PC-9 (cell line): ENCODE data around the gene MRPL58. TPM values are rescaled to one million over a fixed set of nuclear protein-coding genes. Genes with fewer than 3 reads are reported as not detected.

Experiments used
- BruUV-seq: library from RNA; stranded (reverse); fragments of 400-500 nt; replicated peaks from 2 replicates; lab custom pipeline; 2021; lab: Mats Ljungman, UMichigan
- CTCF ChIA-PET: fragments of 300-600 bp; sonication (Branson Sonifier 250); formaldehyde crosslinking; loops from one replicate; lab custom pipeline; 2022; ENCODE audit warnings: antibody characterized with exemption; lab: Charles Lee
- POLR2A ChIA-PET: fragments of 300-600 bp; sonication (Branson Sonifier 250); formaldehyde crosslinking; loops from one replicate; lab custom pipeline; 2022; ENCODE audit warnings: antibody characterized with exemption; ENCODE audit not compliant: unreplicated experiment; lab: Charles Lee
- DNase-seq, 2 experiments: peaks; one replicate each; pipeline versions ENCODE4 v3.0.0 to v3.0.0-alpha.2; 2015 to 2022; ENCODE audit warnings: mixed read lengths in 1 of 2
- H2AFZ ChIP-seq: fragments of 200-600 bp; sonication (generic); 2 replicates; pipeline ENCODE4 v1.8.1; 2017; ENCODE audit warnings: antibody characterized with exemption
- H3F3A ChIP-seq: fragments of 200-600 bp; sonication (generic); 2 replicates; pipeline ENCODE4 v1.8.1; 2017; ENCODE audit warnings: antibody characterized with exemption, mild to moderate bottlenecking, low read depth; ENCODE audit not compliant: insufficient read depth
- H3K27ac ChIP-seq: fragments of 200-600 bp; sonication (generic); 2 replicates; pipeline ENCODE4 v1.6.1; 2016; ENCODE audit warnings: mixed run types
- H3K27me3 ChIP-seq: fragments of 200-600 bp; sonication (generic); 2 replicates; pipeline ENCODE4 v1.6.1; 2016; ENCODE audit warnings: low read depth, mixed run types; ENCODE audit not compliant: insufficient read depth
- H3K36me3 ChIP-seq: fragments of 200-600 bp; sonication (generic); 2 replicates; pipeline ENCODE4 v1.6.1; 2016; ENCODE audit warnings: low read depth, mixed run types
- H3K4me1 ChIP-seq: fragments of 200-600 bp; sonication (generic); replicated peaks from 2 replicates; pipeline ENCODE4 v1.6.1; 2016; ENCODE audit warnings: mixed run types; ENCODE audit not compliant: insufficient read depth
- H3K4me2 ChIP-seq: fragments of 200-600 bp; sonication (generic); 2 replicates; pipeline ENCODE4 v1.6.1; 2017; ENCODE audit warnings: mixed run types
- H3K4me3 ChIP-seq: fragments of 200-600 bp; sonication (generic); 2 replicates; pipeline ENCODE4 v1.6.1; 2016; ENCODE audit warnings: mixed run types
- H3K79me2 ChIP-seq: fragments of 200-600 bp; sonication (generic); 2 replicates; pipeline ENCODE4 v1.6.1; 2017; ENCODE audit warnings: low read depth, mixed run types
- H3K9me2 ChIP-seq: fragments of 200-600 bp; sonication (generic); 2 replicates; pipeline ENCODE4 v1.8.1; 2017; ENCODE audit warnings: mild to moderate bottlenecking; ENCODE audit not compliant: insufficient read depth
- H3K9me3 ChIP-seq: fragments of 200-600 bp; sonication (generic); 2 replicates; pipeline ENCODE4 v1.8.1; 2016; ENCODE audit warnings: low read depth; ENCODE audit not compliant: insufficient read depth
- H4K20me1 ChIP-seq: fragments of 200-600 bp; sonication (generic); 2 replicates; pipeline ENCODE4 v1.8.1; 2017; ENCODE audit not compliant: insufficient read depth
- CTCF ChIP-seq: fragments of 200-600 bp; sonication (generic); conservative IDR thresholded peaks from 2 replicates; pipeline ENCODE4 v1.6.1; 2017; ENCODE audit warnings: mixed run types, antibody characterized with exemption, mild to moderate bottlenecking, moderate library complexity
- EZH2 ChIP-seq: fragments of 200-600 bp; sonication (generic); IDR thresholded peaks from 2 replicates; pipeline ENCODE4 v1.8.0; 2017; ENCODE audit warnings: antibody characterized with exemption, low read depth
- intact Hi-C: fragments of 100-400 bp; cut with micrococcal nuclease; formaldehyde crosslinking; loops from one replicate; pipeline ENCODE4 v1.10.0; 2022; ENCODE audit not compliant: unreplicated experiment
- total RNA-seq: library from RNA; stranded (reverse); gene quantifications from 2 replicates; pipeline ENCODE4 v1.2.3, GENCODE V29; 2021

Gene MRPL58
- total RNA-seq, 1 experiment from 2014 or later: 48.4 TPM

DNA sequence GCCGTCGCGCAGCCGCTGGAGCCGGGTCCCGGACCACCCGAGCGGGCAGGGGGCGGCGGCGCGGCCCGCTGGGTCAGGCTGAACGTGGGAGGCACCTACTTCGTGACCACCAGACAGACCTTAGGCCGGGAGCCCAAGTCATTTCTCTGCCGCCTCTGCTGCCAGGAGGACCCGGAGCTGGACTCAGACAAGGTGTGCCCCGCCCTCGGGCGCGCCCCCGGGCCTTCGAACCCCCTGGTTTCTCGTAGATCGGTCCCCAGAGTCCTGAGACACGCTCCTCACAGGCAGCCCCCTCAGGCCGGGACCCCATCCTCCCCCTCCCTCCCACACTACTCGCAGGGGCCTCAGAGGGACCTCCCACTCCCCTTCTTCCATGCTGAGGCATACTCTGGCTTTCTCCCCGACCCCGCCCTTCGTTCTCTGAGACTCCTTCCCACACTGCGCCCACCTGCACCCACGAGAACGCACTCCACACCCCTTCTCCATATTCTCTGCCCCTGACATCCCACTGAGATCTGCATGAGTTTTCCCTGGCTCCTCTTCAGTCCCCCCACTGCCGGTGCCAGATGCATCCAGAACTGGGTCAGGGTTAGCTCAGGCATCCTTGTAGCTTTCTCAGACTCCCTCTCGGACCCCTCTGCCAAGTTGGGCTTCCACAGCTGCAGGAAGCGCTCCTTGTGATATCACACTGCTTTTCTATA lies 35.1 kb downstream of the MRPL58 start:
- intact Hi-C loops: loop anchor here (2.0 to 5.0 kb wide), 2 partner anchors 49 to 85 kb away; no protein-coding TSS in a partner anchor
- Histone ChIP-seq H4K20me1 (peaks cover 7% of the 10 kb centered on the region; the same call in 1 of the 2 replicates), H3K27me3 (no peaks in the 10 kb centered on the region), H3F3A (peaks cover 26% of the 10 kb centered on the region; the same call in 1 of the 2 replicates), H3K79me2 (peaks cover 45% of the 10 kb centered on the region), H3K4me2 (peak overlapping the region; percentile 94), H3K4me3 (peak overlapping the region; percentile 84), H3K27ac (no peak overlapping the region), H3K9me3 (no peaks in the 10 kb centered on the region), H3K9me2 (no peaks in the 10 kb centered on the region), H2AFZ (peak overlapping the region; percentile 88), H3K4me1 (peaks cover 22% of the 10 kb centered on the region), H3K36me3 (peaks cover 5% of the 10 kb centered on the region; the same call in 1 of the 2 replicates)
- no TSS peak for BruUV-seq
- TF ChIP-seq CTCF (no peak), EZH2 (no peak)
- CTCF ChIA-PET: interaction anchor here (0.6 to 0.7 kb wide), 2 partner anchors 67 to 126 kb away, joined by 3 to 6 read pairs; no protein-coding TSS in a partner anchor
- POLR2A ChIA-PET: interaction anchor here (0.6 kb wide), 1 partner anchor 73 kb away, joined by 5 read pairs; no protein-coding TSS in a partner anchor
- peak in 1 of 2 experiments; percentile 24 for DNase-seq

DNA sequence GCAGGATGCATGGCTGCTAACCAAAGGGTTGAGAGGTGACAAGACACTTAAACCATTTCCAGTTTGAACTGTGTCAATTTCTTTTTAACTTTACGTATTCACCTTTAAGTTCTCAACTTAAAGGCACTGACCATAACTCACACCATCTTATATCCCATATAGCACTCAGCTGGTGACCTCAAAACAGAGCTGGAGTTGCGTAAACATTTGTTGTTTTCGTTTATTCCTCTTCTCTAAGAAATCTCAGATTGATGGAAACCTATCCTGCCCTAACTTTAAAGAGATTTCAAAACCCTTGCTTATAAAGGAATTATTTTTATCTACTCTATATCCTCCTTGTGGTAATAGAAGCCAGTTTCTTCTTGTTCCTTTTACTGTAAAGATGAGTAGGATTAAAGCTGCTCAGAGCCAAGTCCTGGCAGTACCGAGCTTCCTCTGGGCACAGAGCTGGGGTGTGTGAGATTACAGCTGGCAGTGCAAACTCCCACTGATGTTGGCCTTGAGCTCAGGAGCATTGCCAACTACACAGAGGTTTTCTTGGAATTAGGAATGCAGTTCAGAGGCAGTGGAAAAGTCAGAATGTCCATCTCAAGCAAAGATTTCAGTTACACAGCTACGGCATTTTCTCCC lies 35.9 kb downstream of the MRPL58 start:
- H3K27ac ChIP-seq: no peak overlapping the region
- DNase-seq: no peak
- no peak overlapping the region for H2AFZ ChIP-seq
- H3K4me2 ChIP-seq: peak overlapping the region; percentile 94
- ChIA-PET POLR2A (interaction anchor here (0.7 kb wide), 1 partner anchor 87 kb away, joined by 5 read pairs; no protein-coding TSS in a partner anchor), CTCF (no interaction called here)
- peaks cover 8% of the 10 kb centered on the region for H3K36me3 ChIP-seq
- H3K9me3 ChIP-seq: no peaks in the 10 kb centered on the region
- BruUV-seq: no TSS peak
- TF ChIP-seq EZH2 (no peak), CTCF (no peak)
- H3K4me3 ChIP-seq: peak overlapping the region; percentile 84; the same call in 1 of the 2 replicates
- peaks cover 26% of the 10 kb centered on the region; the same call in 1 of the 2 replicates for H3F3A ChIP-seq
- intact Hi-C loops: loop anchor here (5.0 kb wide), 1 partner anchor 86 kb away; no protein-coding TSS in a partner anchor
- peaks cover 22% of the 10 kb centered on the region for H3K4me1 ChIP-seq
- peaks cover 45% of the 10 kb centered on the region for H3K79me2 ChIP-seq
- peaks cover 7% of the 10 kb centered on the region; the same call in 1 of the 2 replicates for H4K20me1 ChIP-seq
- no peaks in the 10 kb centered on the region for H3K9me2 ChIP-seq
- H3K27me3 ChIP-seq: no peaks in the 10 kb centered on the region

DNA sequence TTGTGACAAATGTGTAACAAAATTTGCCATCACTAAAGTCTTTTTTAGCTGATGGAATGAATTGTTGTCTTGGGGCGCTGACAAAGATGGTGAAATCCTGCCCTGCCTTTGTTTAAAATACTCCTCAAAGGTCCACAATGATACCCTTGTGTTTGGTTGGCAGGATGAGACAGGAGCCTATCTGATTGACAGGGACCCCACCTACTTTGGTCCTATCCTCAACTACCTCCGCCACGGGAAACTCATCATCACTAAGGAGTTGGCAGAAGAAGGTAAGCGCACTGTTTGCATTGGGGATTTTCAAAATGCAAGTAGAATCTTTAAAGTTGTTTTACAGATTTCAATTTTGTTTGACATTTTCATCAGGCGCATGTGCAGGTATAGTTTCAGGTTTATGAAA lies 36.6 kb downstream of the MRPL58 start:
- no TSS peak for BruUV-seq
- peaks cover 22% of the 10 kb centered on the region for H3K4me1 ChIP-seq
- no peak for TF ChIP-seq EZH2
- no peak for TF ChIP-seq CTCF
- ChIA-PET POLR2A (no interaction called here), CTCF (interaction anchor here (0.6 kb wide), 1 partner anchor 30 kb away, joined by 3 read pairs; no protein-coding TSS in a partner anchor)
- H3K9me2 ChIP-seq: no peaks in the 10 kb centered on the region
- no peak for DNase-seq
- peaks cover 45% of the 10 kb centered on the region for H3K79me2 ChIP-seq
- H3F3A ChIP-seq: peaks cover 26% of the 10 kb centered on the region; the same call in 1 of the 2 replicates
- H3K27ac ChIP-seq: no peak overlapping the region
- peaks cover 7% of the 10 kb centered on the region; the same call in 1 of the 2 replicates for H4K20me1 ChIP-seq
- peak overlapping the region; percentile 94; the same call in 1 of the 2 replicates for H3K4me2 ChIP-seq
- intact Hi-C loops: loop anchor here (5.0 kb wide), 1 partner anchor 87 kb away; no protein-coding TSS in a partner anchor
- H2AFZ ChIP-seq: no peak overlapping the region
- peak overlapping the region; percentile 84; the same call in 1 of the 2 replicates for H3K4me3 ChIP-seq
- H3K27me3 ChIP-seq: no peaks in the 10 kb centered on the region
- peaks cover 10% of the 10 kb centered on the region for H3K36me3 ChIP-seq
- H3K9me3 ChIP-seq: no peaks in the 10 kb centered on the region
